ENCODE data around the gene KCNA5. TPM values are rescaled to one million over a fixed set of nuclear protein-coding genes. Genes with fewer than 3 reads are reported as not detected.

KCNA5 gene
- total RNA-seq, 2 donors from 2014 or later: not detected

- ATAC-seq: no peak
- H3K27ac Mint-ChIP-seq: no peak overlapping the region
Measured at GRCh38 chr12:5033883-5034282, 9.8 kb upstream of the KCNA5 start.

GRCh38 chr12:5034603-5035002, 9.1 kb upstream of the KCNA5 start:
- Mint-ChIP-seq H3K4me3 (no peak overlapping the region), H3K27me3 (peaks cover 46% of the 10 kb centered on the region)
- ATAC-seq: no peak

More at GRCh38 chr12:5033883-5034282, 9.8 kb upstream of the KCNA5 start:
- H3K27me3 Mint-ChIP-seq: peaks cover 42% of the 10 kb centered on the region
- DNase-seq: no peak
- H3K4me3 Mint-ChIP-seq: no peak overlapping the region
- no peaks in the 10 kb centered on the region for H3K36me3 Mint-ChIP-seq (ENCODE audit: low read depth)
- no peaks in the 10 kb centered on the region for H3K4me1 Mint-ChIP-seq
- no peaks in the 10 kb centered on the region for H3K9me3 ChIP-seq (ENCODE audit: control insufficient read depth, low read length, poor library complexity, severe bottlenecking)

GRCh38 chr12:5035618-5036017, 8.1 kb upstream of the KCNA5 start:
- DNase-seq (no peak), ATAC-seq (no peak)
- no peak overlapping the region for H3K4me3 Mint-ChIP-seq
- H3K4me1 Mint-ChIP-seq: no peaks in the 10 kb centered on the region
- no peaks in the 10 kb centered on the region for H3K36me3 Mint-ChIP-seq (ENCODE audit: low read depth)
- H3K27me3 Mint-ChIP-seq: peaks cover 48% of the 10 kb centered on the region
- no peaks in the 10 kb centered on the region for H3K9me3 ChIP-seq (ENCODE audit: control insufficient read depth, low read length, poor library complexity, severe bottlenecking)
- H3K27ac Mint-ChIP-seq: no peak overlapping the region

More at GRCh38 chr12:5034603-5035002, 9.1 kb upstream of the KCNA5 start:
- DNase-seq: no peak
- no peaks in the 10 kb centered on the region for H3K9me3 ChIP-seq (ENCODE audit: control insufficient read depth, low read length, poor library complexity, severe bottlenecking)
- Mint-ChIP-seq H3K36me3 (ENCODE audit: low read depth) (no peaks in the 10 kb centered on the region), H3K27ac (no peak overlapping the region), H3K4me1 (no peaks in the 10 kb centered on the region)

GRCh38 chr12:5036031-5036430, 7.6 kb upstream of the KCNA5 start:
- no peak overlapping the region for H3K27ac Mint-ChIP-seq
- ATAC-seq: no peak
- DNase-seq: no peak
- H3K36me3 Mint-ChIP-seq (ENCODE audit: low read depth): no peaks in the 10 kb centered on the region
- no peaks in the 10 kb centered on the region for H3K4me1 Mint-ChIP-seq
- no peaks in the 10 kb centered on the region for H3K9me3 ChIP-seq (ENCODE audit: control insufficient read depth, low read length, poor library complexity, severe bottlenecking)
- H3K27me3 Mint-ChIP-seq: peaks cover 49% of the 10 kb centered on the region
- H3K4me3 Mint-ChIP-seq: no peak overlapping the region

GRCh38 chr12:5037795-5038357, 5.8 kb upstream of the KCNA5 start:
- no peaks in the 10 kb centered on the region for H3K36me3 Mint-ChIP-seq (ENCODE audit: low read depth)
- no peak overlapping the region for H3K4me3 Mint-ChIP-seq
- no peak overlapping the region for H3K27ac Mint-ChIP-seq
- DNase-seq: no peak
- peaks cover 64% of the 10 kb centered on the region for H3K27me3 Mint-ChIP-seq
- H3K9me3 ChIP-seq (ENCODE audit: control insufficient read depth, low read length, poor library complexity, severe bottlenecking): no peaks in the 10 kb centered on the region
- ATAC-seq: no peak
- H3K4me1 Mint-ChIP-seq: no peaks in the 10 kb centered on the region

GRCh38 chr12:5038781-5039311, 4.8 kb upstream of the KCNA5 start:
- ATAC-seq (no peak), DNase-seq (no peak)
- Mint-ChIP-seq H3K4me1 (no peaks in the 10 kb centered on the region), H3K27ac (no peak overlapping the region), H3K36me3 (ENCODE audit: low read depth) (no peaks in the 10 kb centered on the region), H3K27me3 (peaks cover 62% of the 10 kb centered on the region), H3K4me3 (no peak overlapping the region)
- no peaks in the 10 kb centered on the region for H3K9me3 ChIP-seq (ENCODE audit: control insufficient read depth, low read length, poor library complexity, severe bottlenecking)

- Mint-ChIP-seq H3K4me3 (no peak overlapping the region), H3K27me3 (peaks cover 62% of the 10 kb centered on the region), H3K36me3 (ENCODE audit: low read depth) (no peaks in the 10 kb centered on the region), H3K27ac (no peak overlapping the region), H3K4me1 (no peaks in the 10 kb centered on the region)
- no peak for DNase-seq
- no peak for ATAC-seq
- no peaks in the 10 kb centered on the region for H3K9me3 ChIP-seq (ENCODE audit: control insufficient read depth, low read length, poor library complexity, severe bottlenecking)
Measured at GRCh38 chr12:5039815-5040214, 3.9 kb upstream of the KCNA5 start.

GRCh38 chr12:5040368-5040767, 3.3 kb upstream of the KCNA5 start:
- peaks cover 3% of the 10 kb centered on the region for H3K36me3 Mint-ChIP-seq (ENCODE audit: low read depth)
- no peak overlapping the region for H3K4me3 Mint-ChIP-seq
- H3K9me3 ChIP-seq (ENCODE audit: control insufficient read depth, low read length, poor library complexity, severe bottlenecking): no peaks in the 10 kb centered on the region
- DNase-seq (no peak), ATAC-seq (no peak)
- peaks cover 67% of the 10 kb centered on the region for H3K27me3 Mint-ChIP-seq
- H3K27ac Mint-ChIP-seq: no peak overlapping the region
- H3K4me1 Mint-ChIP-seq: no peaks in the 10 kb centered on the region

- H3K9me3 ChIP-seq (ENCODE audit: control insufficient read depth, low read length, poor library complexity, severe bottlenecking): no peaks in the 10 kb centered on the region
- H3K4me1 Mint-ChIP-seq: no peaks in the 10 kb centered on the region
- peaks cover 58% of the 10 kb centered on the region for H3K27me3 Mint-ChIP-seq
- H3K4me3 Mint-ChIP-seq: peak overlapping the region; percentile 78
- no peak for ATAC-seq
- DNase-seq: no peak
- H3K36me3 Mint-ChIP-seq (ENCODE audit: low read depth): peaks cover 3% of the 10 kb centered on the region
- no peak overlapping the region for H3K27ac Mint-ChIP-seq
Measured at GRCh38 chr12:5044420-5045295, 979 bp downstream of the KCNA5 start.

- no peaks in the 10 kb centered on the region for H3K9me3 ChIP-seq (ENCODE audit: control insufficient read depth, low read length, poor library complexity, severe bottlenecking)
- no peak overlapping the region for H3K4me3 Mint-ChIP-seq
- ATAC-seq (no peak), DNase-seq (no peak)
- peaks cover 4% of the 10 kb centered on the region for H3K4me1 Mint-ChIP-seq
- H3K36me3 Mint-ChIP-seq (ENCODE audit: low read depth): peaks cover 6% of the 10 kb centered on the region
- H3K27me3 Mint-ChIP-seq: peaks cover 48% of the 10 kb centered on the region
- H3K27ac Mint-ChIP-seq: no peak overlapping the region
Measured at GRCh38 chr12:5047094-5047493, 3.4 kb downstream of the KCNA5 start.

GRCh38 chr12:5047729-5048128, 4.0 kb downstream of the KCNA5 start:
- Mint-ChIP-seq H3K4me1 (peaks cover 4% of the 10 kb centered on the region), H3K27ac (no peak overlapping the region), H3K4me3 (no peak overlapping the region), H3K27me3 (peaks cover 41% of the 10 kb centered on the region), H3K36me3 (ENCODE audit: low read depth) (peaks cover 6% of the 10 kb centered on the region)
- no peaks in the 10 kb centered on the region for H3K9me3 ChIP-seq (ENCODE audit: control insufficient read depth, low read length, poor library complexity, severe bottlenecking)
- ATAC-seq (no peak), DNase-seq (no peak)

- Mint-ChIP-seq H3K27ac (no peak overlapping the region), H3K4me3 (no peak overlapping the region), H3K36me3 (ENCODE audit: low read depth) (peaks cover 5% of the 10 kb centered on the region), H3K4me1 (peaks cover 11% of the 10 kb centered on the region), H3K27me3 (peaks cover 44% of the 10 kb centered on the region)
- no peak for ATAC-seq
- no peaks in the 10 kb centered on the region for H3K9me3 ChIP-seq (ENCODE audit: control insufficient read depth, low read length, poor library complexity, severe bottlenecking)
- no peak for DNase-seq
Measured at GRCh38 chr12:5050542-5050941, 6.9 kb downstream of the KCNA5 start.

- H3K9me3 ChIP-seq (ENCODE audit: control insufficient read depth, low read length, poor library complexity, severe bottlenecking): no peaks in the 10 kb centered on the region
- peaks cover 40% of the 10 kb centered on the region for H3K27me3 Mint-ChIP-seq
- peaks cover 11% of the 10 kb centered on the region for H3K4me1 Mint-ChIP-seq
- ATAC-seq: no peak
- no peak overlapping the region for H3K27ac Mint-ChIP-seq
- peaks cover 5% of the 10 kb centered on the region for H3K36me3 Mint-ChIP-seq (ENCODE audit: low read depth)
- DNase-seq: no peak
- H3K4me3 Mint-ChIP-seq: no peak overlapping the region
Measured at GRCh38 chr12:5051334-5051733, 7.7 kb downstream of the KCNA5 start.

Data from T-helper 17 cell (primary cell).